ENCODE data around the gene MRO. TPM values are rescaled to one million over a fixed set of nuclear protein-coding genes. Genes with fewer than 3 reads are reported as not detected.
"Not testable (repeated sequence)": the region's sequence is repeated elsewhere in the genome, so short reads cannot be mapped to it uniquely, and the experiment has no call there.

The MRO gene
- polyA plus RNA-seq, 4 donors, result 2.2 to 2.7 (median 2.4) TPM

- DNase-seq (ENCODE audit: low read depth in 4 of 4, low spot score in 2 of 4), result no peak
Measured at GRCh38 chr18:50839341-50839740, 19.5 kb upstream of the MRO start.

DNA sequence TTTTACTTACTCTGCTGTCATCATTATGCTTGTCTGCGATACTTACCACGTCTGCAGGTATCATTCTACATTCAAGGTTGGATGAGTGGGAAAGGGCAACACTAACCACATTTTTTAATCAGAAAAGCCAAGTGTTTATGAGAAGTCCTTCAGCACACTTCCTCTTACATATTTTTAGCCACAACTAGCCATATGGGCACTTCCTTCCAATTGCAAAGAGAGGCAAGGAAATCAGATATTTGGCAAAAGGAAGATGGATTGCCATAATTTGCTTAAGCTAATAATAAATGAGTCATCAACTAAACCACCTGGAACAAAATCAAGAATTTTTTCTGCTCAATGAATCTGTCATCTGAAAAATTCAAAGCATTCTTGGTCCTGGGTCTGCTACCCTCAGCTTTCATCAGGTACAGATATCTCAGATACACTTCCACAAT is 16.7 kb upstream of the MRO start:
- DNase-seq (ENCODE audit: low read depth in 4 of 4, low spot score in 2 of 4), result no peak

GRCh38 chr18:50833496-50833895 is 13.7 kb upstream of the MRO start:
- DNase-seq (ENCODE audit: low read depth in 4 of 4, low spot score in 2 of 4), result not testable (repeated sequence)

DNA sequence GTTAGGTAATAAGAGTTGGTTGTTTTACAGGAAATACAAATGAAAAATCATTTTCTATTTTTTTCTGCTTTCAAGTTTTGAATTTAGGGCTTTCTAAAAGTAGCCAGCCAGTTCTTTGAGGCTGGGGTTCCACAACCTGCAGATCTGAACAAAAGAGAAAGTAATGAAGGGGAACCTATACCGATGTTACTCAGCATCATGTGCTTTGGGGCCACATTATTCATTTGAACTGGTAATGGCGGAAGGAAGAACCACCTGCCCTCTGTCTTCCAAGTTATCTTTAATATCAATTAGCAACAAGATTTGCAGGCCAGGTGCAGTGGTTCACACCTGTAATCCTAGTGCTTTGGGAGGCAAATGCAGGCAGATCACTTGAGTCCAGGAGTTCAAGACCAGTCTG is 12.9 kb upstream of the MRO start:
- DNase-seq (ENCODE audit: low read depth in 4 of 4, low spot score in 2 of 4), result no peak

DNA sequence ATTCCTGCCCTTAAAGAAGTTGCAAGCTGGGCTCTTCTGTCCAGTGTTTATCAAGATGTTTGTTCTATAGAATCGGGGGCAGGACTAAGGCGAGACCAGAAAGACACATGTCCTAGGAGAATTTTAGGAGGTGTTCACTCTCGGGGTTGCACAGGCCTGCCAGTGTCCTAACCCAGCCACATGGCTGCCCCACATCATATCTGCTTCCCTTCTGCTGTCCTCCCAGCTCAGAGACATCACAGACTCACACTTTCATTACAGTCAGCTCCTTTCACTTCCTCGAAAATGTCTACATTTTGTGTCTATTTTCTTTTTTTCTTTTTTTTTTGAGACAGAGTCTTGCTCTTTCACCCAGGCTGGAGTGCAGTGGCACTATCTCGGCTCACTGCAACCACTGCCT is 10.7 kb upstream of the MRO start:
- DNase-seq (ENCODE audit: low read depth in 4 of 4, low spot score in 2 of 4), result no peak

- no peak for DNase-seq (ENCODE audit: low read depth in 4 of 4, low spot score in 2 of 4)
Measured at GRCh38 chr18:50829644-50830043, 9.8 kb upstream of the MRO start.

GRCh38 chr18:50826027-50826426 is 6.2 kb upstream of the MRO start:
- no peak for DNase-seq (ENCODE audit: low read depth in 4 of 4, low spot score in 2 of 4)

DNA sequence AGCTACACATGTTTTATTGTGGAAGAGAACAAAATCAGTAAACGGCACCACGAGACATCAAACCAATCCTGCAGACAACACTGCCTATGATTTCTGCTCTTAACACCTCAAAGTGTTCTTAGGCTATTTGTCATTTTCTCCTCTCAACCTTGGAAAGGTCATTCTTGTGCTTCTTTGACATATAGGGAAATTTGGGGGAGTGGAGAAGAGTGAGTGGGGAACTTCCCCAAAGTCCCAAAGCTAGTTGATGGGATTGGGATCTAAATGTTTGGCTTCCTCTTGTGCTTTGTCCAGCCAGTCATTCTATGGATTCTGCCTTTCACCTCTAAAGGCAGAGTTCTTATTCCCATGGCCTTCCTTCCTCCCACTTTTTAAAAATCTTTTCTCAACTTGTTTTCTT is 5.8 kb upstream of the MRO start:
- no peak for DNase-seq (ENCODE audit: low read depth in 4 of 4, low spot score in 2 of 4)

GRCh38 chr18:50822756-50823155 is 2.9 kb upstream of the MRO start:
- no peak for DNase-seq (ENCODE audit: low read depth in 4 of 4, low spot score in 2 of 4)

DNA sequence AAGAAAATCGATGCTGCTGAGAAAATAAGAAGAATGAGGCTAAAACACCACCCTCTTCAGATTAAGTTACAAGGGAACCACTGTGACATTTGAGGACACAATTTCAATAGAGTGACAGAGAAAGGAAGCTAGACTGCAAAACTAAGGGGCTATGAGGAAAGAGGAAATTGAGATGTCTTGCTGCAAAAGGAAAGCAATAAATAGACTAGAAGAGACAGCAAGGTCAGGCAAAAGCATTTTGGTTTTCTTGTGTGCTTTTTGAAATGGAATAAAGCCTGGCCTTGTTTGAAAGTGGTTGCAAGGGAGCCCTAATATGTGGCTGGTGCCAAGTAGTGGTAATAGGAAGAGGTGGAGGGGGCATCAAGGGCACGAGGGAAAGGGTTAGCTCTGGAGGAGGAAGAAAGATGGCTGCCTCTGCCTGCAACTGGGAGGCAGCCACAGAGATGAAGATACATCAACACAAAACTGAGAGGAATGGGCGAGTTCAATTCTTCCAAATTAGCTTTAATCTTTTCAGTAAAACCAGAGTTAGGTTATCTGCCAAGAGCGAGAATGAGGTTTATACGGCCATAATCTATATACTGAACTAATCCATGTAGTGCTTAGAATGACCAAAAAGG is 1.2 kb upstream of the MRO start:
- DNase-seq (ENCODE audit: low read depth in 4 of 4, low spot score in 2 of 4), result no peak

DNA sequence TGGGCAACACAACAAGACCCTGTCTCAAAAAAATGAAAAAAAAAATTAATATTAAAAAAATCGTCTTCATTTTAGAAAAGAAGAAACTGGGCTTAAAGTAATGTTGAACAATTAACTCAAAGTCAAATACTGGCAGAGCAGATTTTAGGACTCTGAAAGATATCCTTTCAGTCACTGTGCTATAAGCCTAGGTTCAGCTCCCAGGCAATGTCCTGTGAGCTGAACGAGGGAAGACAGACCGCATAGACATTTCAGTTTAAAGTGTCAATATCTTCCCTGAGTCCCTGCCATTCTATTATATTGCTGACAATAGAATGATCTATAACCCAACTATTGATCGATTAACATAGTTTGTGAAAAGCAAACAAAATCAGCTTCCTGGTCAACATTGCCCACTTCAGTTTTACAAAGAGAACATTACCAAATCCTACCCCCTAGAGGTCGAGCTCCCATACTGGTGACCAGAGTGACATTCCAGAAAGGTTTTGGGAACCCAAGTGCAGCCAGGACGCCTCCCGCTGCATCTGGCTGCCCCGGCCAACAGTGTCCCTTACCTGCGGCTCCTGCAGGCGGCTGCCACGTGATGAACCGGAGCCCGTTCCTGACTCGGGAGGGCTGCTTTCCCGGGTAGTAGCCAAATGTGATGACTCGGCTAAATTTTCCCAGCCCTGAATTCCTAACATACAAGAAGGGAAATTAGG is 639 bp downstream of the MRO start:
- no peak for DNase-seq (ENCODE audit: low read depth in 4 of 4, low spot score in 2 of 4)

- no peak for DNase-seq (ENCODE audit: low read depth in 4 of 4, low spot score in 2 of 4)
Measured at GRCh38 chr18:50816419-50817166, 3.2 kb downstream of the MRO start.

DNA sequence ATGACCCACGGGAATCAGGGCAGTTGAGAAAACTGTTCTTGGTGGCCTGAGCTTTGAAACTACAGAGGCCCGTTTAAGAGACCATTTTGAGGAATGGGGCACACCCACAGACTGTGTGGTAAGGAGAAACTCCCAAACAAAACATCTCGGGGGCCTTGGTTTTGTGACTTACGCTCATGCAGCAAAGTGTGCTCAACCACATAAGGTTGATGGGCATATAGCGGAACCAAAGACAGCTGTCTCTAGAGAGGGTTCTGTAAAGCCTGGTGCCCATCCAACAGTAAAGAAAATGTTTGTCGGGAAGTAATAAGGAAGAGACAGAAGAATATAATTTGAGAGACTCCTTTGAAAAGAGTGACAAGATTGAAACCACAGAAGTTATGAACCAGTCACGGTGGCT is 5.4 kb downstream of the MRO start:
- DNase-seq (ENCODE audit: low read depth in 4 of 4, low spot score in 2 of 4), result no peak

DNA sequence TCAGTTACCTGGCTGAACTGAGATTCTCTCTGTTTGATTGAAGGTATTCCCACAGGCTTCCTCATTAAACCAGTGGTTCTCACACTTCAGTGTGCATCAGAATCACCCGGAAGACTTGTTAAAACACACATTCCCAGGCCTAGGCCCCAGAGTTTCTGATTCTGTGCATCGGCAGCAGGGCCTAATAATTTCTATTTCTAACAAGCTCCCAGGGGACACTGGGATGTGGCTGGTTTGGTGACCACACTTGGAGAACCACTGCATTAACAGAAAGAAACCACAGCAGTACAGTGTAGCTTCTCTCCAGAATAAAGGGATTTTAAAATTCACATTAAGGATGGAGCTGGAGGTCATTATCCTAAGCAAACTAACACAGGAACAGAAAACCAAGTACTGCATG is 6.5 kb downstream of the MRO start:
- no peak for DNase-seq (ENCODE audit: low read depth in 4 of 4, low spot score in 2 of 4)

DNA sequence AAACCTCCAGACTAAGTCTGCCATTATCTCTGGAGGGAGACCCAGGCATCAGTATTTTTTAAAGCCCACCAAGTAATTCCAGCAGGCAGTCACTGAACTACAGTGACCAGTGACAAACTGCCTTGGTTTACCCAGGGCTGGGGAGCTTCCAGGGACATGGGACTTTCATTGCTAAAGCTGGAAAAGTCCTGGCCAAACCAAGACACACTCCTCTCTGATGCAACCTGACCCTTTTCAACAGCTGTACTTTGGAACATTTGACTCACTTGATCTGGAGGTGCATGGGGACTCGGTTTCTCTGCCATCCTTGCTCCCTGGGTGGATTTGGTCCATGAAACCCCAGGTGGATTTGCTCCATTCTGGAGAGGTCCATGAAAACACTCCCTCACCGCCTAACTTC is 7.0 kb downstream of the MRO start:
- no peak for DNase-seq (ENCODE audit: low read depth in 4 of 4, low spot score in 2 of 4)

DNA sequence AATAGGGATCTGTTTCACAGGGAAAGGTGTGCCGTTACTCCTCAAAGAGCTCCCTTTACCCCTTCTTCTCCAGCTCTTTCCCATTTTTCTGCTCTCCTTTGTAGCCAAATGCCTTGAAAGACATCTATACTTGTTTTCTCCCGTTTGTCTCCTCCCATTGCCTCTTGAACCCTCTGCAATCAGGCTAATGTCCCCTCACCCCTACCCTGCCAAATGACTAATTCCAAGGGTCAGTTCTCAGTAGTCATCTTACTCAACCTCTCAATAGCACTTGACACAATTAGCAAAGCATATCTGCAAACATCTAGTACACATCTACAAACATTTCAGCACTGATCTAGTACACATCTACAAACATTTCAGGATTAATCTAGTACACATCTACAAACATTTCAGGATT is 12.6 kb downstream of the MRO start:
- DNase-seq (ENCODE audit: low read depth in 4 of 4, low spot score in 2 of 4), result no peak

- DNase-seq (ENCODE audit: low read depth in 4 of 4, low spot score in 2 of 4), result no peak
Measured at GRCh38 chr18:50806208-50806616, 13.6 kb downstream of the MRO start.

DNA sequence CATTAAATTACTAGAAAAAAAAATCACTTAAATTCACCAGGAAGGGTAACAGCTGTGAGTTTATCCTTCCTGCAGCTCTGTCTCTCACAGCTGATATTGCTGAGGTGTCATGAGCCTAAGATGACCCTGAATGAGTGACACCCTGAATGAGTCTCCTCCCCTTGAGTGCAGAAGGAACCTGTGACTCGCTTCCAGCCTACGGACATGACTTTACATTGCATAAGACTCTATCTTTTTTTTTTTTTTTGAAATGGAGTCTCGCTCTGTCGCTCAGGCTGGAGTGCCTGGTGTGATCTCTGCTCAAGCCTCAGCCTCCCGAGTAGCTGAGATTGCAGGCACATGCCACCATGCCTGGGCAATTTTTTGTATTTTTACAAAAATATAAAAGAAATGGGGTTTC is 14.1 kb downstream of the MRO start:
- DNase-seq (ENCODE audit: low read depth in 4 of 4, low spot score in 2 of 4), result no peak

GRCh38 chr18:50803592-50803991 is 16.2 kb downstream of the MRO start:
- no peak for DNase-seq (ENCODE audit: low read depth in 4 of 4, low spot score in 2 of 4)

GRCh38 chr18:50802141-50802540 is 17.7 kb downstream of the MRO start:
- no peak for DNase-seq (ENCODE audit: low read depth in 4 of 4, low spot score in 2 of 4)

- DNase-seq (ENCODE audit: low read depth in 4 of 4, low spot score in 2 of 4), result no peak
Measured at GRCh38 chr18:50797142-50797541, 22.7 kb downstream of the MRO start.

DNA sequence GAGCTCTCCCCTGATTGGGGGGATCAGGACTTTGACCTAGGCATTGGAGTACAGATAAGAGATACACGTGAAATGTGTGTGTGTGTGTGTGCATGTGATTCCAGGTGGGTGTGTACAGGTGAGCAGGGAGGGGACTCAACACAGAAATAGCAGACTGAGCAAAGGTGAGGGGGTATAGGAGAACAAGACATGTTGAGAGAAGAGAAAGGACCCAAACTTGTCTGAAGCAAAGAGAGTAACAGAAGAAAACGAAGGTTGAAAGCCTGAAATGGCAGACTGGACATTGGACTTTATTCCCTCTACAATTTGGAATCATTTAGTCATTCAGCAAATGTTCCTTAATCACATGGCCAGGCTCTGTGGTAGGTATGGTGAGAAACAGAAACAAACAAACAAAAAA is 23.3 kb downstream of the MRO start:
- no peak for DNase-seq (ENCODE audit: low read depth in 4 of 4, low spot score in 2 of 4)
